CD14-positive monocyte (primary cell): ENCODE data around the gene CTRB1. TPM values are rescaled to one million over a fixed set of nuclear protein-coding genes. Genes with fewer than 3 reads are reported as not detected.

ENCODE experiments used
- DNase-seq, 3 donors: peaks; one replicate each; pipeline ENCODE4 v3.0.0-alpha.2; 2011 to 2022
- H2AFZ ChIP-seq: 2 replicates; pipeline ENCODE4 v1.6.0; 2012; ENCODE audit warnings: mild to moderate bottlenecking, low read depth, low read length, inconsistent platforms; ENCODE audit not compliant: insufficient read depth, poor library complexity, severe bottlenecking
- H3K27ac ChIP-seq, 2 donors: 1 replicate in 1 of 2; 2 replicates in 1 of 2; pipeline ENCODE4 v1.5.1; 2012 to 2013; ENCODE audit warnings: low read length in 2 of 2, control low read depth in 1 of 2, inconsistent platforms in 1 of 2, low read depth in 1 of 2, mild to moderate bottlenecking in 1 of 2
- H3K27me3 ChIP-seq, 2 donors: one replicate each; pipeline versions ENCODE4 v1.6.0 to v1.6.1; 2011 to 2013; ENCODE audit warnings: low read length in 2 of 2; ENCODE audit not compliant: control insufficient read depth in 2 of 2, insufficient read depth in 2 of 2
- H3K36me3 ChIP-seq, 2 donors: replicated peaks in 1 of 2; 1 replicate in 1 of 2; 2 replicates in 1 of 2; pipeline versions ENCODE4 v1.5.1 to v1.6.1; 2012 to 2013; ENCODE audit warnings: low read length in 2 of 2, control low read depth in 1 of 2, inconsistent platforms in 1 of 2, mild to moderate bottlenecking in 1 of 2; ENCODE audit not compliant: insufficient read depth in 2 of 2, control insufficient read depth in 1 of 2
- H3K4me1 ChIP-seq, 2 donors: 1 replicate in 1 of 2; 2 replicates in 1 of 2; pipeline versions ENCODE4 v1.5.1 to v1.6.1; 2012 to 2013; ENCODE audit warnings: low read length in 2 of 2, control low read depth in 1 of 2, inconsistent platforms in 1 of 2, mild to moderate bottlenecking in 1 of 2, moderate library complexity in 1 of 2; ENCODE audit not compliant: insufficient read depth in 2 of 2, control insufficient read depth in 1 of 2
- H3K4me2 ChIP-seq: replicated peaks from 2 replicates; pipeline ENCODE3; 2012; ENCODE audit warnings: low read length, moderate library complexity, mild to moderate bottlenecking; ENCODE audit not compliant: poor library complexity, severe bottlenecking; ENCODE audit errors: extremely low read depth
- H3K4me3 ChIP-seq, 3 experiments: fragments of 200-600 bp in 1 of 3; sonication (generic) in 1 of 3; replicated peaks in 1 of 3; 1 replicate in 2 of 3; 2 replicates in 1 of 3; pipeline ENCODE4 v1.5.1; 2011 to 2013; ENCODE audit warnings: low read length in 3 of 3, mild to moderate bottlenecking in 3 of 3, control low read depth in 2 of 3, low read depth in 2 of 3, inconsistent platforms in 1 of 3, moderate library complexity in 1 of 3
- H3K79me2 ChIP-seq: 2 replicates; pipeline ENCODE4 v1.6.0; 2012; ENCODE audit warnings: mild to moderate bottlenecking, control low read depth, inconsistent platforms, low read length, moderate library complexity; ENCODE audit not compliant: insufficient read depth
- H3K9ac ChIP-seq: 2 replicates; pipeline ENCODE4 v1.6.0; 2017; ENCODE audit warnings: low read length, mild to moderate bottlenecking; ENCODE audit not compliant: insufficient read depth, poor library complexity, severe bottlenecking
- H3K9me3 ChIP-seq, 2 donors: replicated peaks in 1 of 2; 1 replicate in 1 of 2; 2 replicates in 1 of 2; pipeline versions ENCODE4 v1.5.1 to v1.6.1; 2012 to 2013; ENCODE audit warnings: low read length in 2 of 2, control low read depth in 1 of 2; ENCODE audit not compliant: control insufficient read depth in 1 of 2, insufficient read depth in 1 of 2
- H4K20me1 ChIP-seq: 2 replicates; pipeline ENCODE4 v1.6.0; 2012; ENCODE audit warnings: mild to moderate bottlenecking, low read length, control low read depth, moderate library complexity; ENCODE audit not compliant: insufficient read depth
- H3K27ac Mint-ChIP-seq, 7 donors: one replicate each; pipeline ENCODE4 v1.8.0; 2020; ENCODE audit warnings: mild to moderate bottlenecking in 7 of 7, mixed read lengths in 7 of 7, moderate library complexity in 6 of 7, inconsistent platforms in 2 of 7
- H3K27me3 Mint-ChIP-seq, 3 donors: one replicate each; pipeline ENCODE4 v1.8.0; 2021 to 2022; ENCODE audit warnings: low read depth in 3 of 3, mild to moderate bottlenecking in 3 of 3, mixed read lengths in 3 of 3, moderate library complexity in 3 of 3, inconsistent platforms in 1 of 3
- H3K36me3 Mint-ChIP-seq, 2 donors: one replicate each; pipeline ENCODE4 v1.8.0; 2020; ENCODE audit warnings: mixed read lengths in 2 of 2, inconsistent platforms in 1 of 2, mild to moderate bottlenecking in 1 of 2
- H3K4me1 Mint-ChIP-seq: one replicate; pipeline ENCODE4 v1.8.0; 2020; ENCODE audit warnings: mild to moderate bottlenecking, mixed read lengths
- H3K4me3 Mint-ChIP-seq, 2 donors: one replicate each; pipeline ENCODE4 v1.8.0; 2020; ENCODE audit warnings: mild to moderate bottlenecking in 2 of 2, mixed read lengths in 2 of 2, moderate library complexity in 1 of 2
- H3K9me3 Mint-ChIP-seq, 7 donors: one replicate each; pipeline ENCODE4 v1.8.0; 2020 to 2022; ENCODE audit warnings: mixed read lengths in 7 of 7, mild to moderate bottlenecking in 6 of 7, moderate library complexity in 6 of 7, inconsistent platforms in 2 of 7
- WGBS: methylation state at CpG from one replicate; pipeline ENCODE4 v1.1.5; 2013; ENCODE audit warnings: missing lambda C conversion rate; ENCODE audit not compliant: insufficient coverage; 5-methylcytosine and 5-hydroxymethylcytosine counted together
- intact Hi-C, 2 donors: fragments of 100-400 bp; cut with micrococcal nuclease; formaldehyde crosslinking; loops; one replicate each; pipeline versions ENCODE4 v1.15.0 to v1.15.1; 2023
- polyA plus RNA-seq, 3 donors: library from polyadenylated mRNA; depleted of rRNA in 1 of 3; unstranded in 2 of 3; stranded (reverse) in 1 of 3; fragments of 300-500 nt in 2 of 3; fragments of >200 nt in 1 of 3; fragmentation: Illumina TruSeq in 2 of 3; gene quantifications; 1 replicate in 2 of 3; 2 replicates in 1 of 3; pipeline ENCODE4 v1.2.3, GENCODE V29; 2012 to 2021
- TF ChIP-seq, protein P1 (sequence below): fragments of 200-600 bp; IDR thresholded peaks from one replicate; pipeline ENCODE4 v1.8.0; 2022; ENCODE audit warnings: antibody characterized with exemption, mild to moderate bottlenecking

The CTRB1 gene
- polyA plus RNA-seq, 3 donors, result not detected

DNA sequence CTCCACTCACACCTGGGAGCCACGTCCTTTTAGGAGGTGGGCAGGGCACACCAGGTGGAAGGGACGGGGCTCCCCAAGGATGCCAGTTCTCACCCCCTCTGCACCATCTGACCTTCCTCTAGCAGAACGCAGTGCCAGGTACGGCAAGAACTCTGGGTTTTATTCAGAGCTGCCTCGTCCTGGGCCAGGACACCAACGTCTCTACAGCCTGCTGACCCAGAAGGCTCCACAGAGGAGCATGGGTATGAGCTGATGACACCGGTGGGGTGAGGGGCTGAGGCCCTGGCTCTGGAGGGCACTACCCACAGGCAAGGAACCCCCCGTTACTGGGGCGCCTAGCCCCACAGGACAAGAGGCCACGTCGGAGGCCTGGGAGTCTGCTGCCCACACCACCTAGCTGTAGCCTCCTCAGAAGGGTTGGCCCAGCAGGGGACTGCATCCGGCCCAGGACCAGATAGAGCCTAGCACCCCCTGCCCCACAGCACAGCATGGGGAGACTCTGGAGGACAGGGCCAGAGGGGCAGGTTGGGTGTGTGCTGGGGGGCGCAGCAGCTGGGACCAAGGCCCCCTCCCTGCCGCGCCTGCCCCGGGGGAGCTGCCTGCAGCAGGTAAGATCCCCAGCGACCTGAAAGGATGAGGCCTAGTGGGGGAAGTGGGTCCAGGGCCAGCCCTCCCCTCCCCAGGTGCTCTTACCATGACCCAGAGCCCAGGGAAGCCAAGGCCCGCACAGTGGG, 18.8 kb downstream of the CTRB1 start:
- Histone ChIP-seq H3K4me2 (no peak overlapping the region), H3K27ac (no peak overlapping the region), H4K20me1 (no peaks in the 10 kb centered on the region), H3K36me3 (no peaks in the 10 kb centered on the region), H3K4me3 (no peak overlapping the region), H3K79me2 (no peaks in the 10 kb centered on the region), H3K27me3 (peaks cover 3 to 85% of the 10 kb centered on the region in 2 donors), H3K4me1 (no peaks in the 10 kb centered on the region), H3K9ac (no peak overlapping the region), H3K9me3 (no peaks in the 10 kb centered on the region), H2AFZ (no peak overlapping the region)
- H3K36me3 Mint-ChIP-seq, result no peaks in the 10 kb centered on the region
- no peak for DNase-seq
- no peaks in the 10 kb centered on the region for H3K4me1 Mint-ChIP-seq
- WGBS, result 100% methylated on average over 7 of the region's 18 CpGs
- TF ChIP-seq, protein P1, sequence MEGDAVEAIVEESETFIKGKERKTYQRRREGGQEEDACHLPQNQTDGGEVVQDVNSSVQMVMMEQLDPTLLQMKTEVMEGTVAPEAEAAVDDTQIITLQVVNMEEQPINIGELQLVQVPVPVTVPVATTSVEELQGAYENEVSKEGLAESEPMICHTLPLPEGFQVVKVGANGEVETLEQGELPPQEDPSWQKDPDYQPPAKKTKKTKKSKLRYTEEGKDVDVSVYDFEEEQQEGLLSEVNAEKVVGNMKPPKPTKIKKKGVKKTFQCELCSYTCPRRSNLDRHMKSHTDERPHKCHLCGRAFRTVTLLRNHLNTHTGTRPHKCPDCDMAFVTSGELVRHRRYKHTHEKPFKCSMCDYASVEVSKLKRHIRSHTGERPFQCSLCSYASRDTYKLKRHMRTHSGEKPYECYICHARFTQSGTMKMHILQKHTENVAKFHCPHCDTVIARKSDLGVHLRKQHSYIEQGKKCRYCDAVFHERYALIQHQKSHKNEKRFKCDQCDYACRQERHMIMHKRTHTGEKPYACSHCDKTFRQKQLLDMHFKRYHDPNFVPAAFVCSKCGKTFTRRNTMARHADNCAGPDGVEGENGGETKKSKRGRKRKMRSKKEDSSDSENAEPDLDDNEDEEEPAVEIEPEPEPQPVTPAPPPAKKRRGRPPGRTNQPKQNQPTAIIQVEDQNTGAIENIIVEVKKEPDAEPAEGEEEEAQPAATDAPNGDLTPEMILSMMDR, result no peak
- peaks cover 54 to 99% (median 73%) of the 10 kb centered on the region in 3 donors for H3K27me3 Mint-ChIP-seq
- intact Hi-C loops, result loop anchor here in 1 of 2 donors (10.0 kb wide), 1 partner anchor 527 kb away; no protein-coding TSS in a partner anchor
- H3K27ac Mint-ChIP-seq, result no peak overlapping the region
- H3K9me3 Mint-ChIP-seq, result peaks cover 0 to 11% (median 0%) of the 10 kb centered on the region in 7 donors
- H3K4me3 Mint-ChIP-seq, result peak overlapping the region in 1 of 2 donors; percentile 39

DNA sequence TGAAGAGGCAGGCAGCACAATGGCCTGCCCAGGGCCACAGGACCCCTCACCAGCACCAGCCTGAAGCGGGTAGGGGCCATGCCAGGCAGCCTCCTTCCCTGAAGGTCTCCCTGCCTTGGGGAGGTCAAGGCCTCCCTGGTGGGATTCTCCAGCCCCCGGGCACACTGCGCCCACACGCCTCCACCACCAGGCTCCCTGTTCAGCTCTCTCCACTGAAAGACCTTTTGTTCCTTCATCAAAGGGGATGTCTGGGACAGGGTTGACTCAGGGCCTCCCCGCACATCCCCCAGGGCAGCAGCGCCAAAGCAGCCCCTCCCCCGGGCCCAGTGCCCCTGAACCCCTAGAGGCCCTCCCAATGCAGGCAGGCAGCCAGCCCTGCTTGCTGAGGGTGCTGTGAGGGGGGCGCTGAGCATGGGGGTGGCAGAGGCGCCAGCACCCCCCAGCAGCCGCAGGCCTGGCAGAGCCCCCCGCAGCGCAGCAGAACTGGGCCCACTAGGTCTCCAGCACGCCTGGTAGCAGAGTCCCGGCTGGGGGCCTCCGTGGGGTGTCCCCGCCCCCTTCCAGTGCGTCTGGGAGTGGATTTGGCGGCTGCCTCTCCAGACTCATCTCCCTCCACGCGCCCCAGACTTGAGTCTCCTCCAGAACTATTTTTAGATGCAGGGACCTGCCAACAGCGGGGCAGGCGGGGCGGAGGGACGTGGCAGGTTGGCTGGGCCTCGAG, 19.5 kb downstream of the CTRB1 start:
- H3K4me2 ChIP-seq, result no peak overlapping the region
- Mint-ChIP-seq H3K27ac (no peak overlapping the region), H3K27me3 (peaks cover 54 to 99% (median 73%) of the 10 kb centered on the region in 3 donors), H3K4me1 (no peaks in the 10 kb centered on the region), H3K4me3 (no peak overlapping the region), H3K36me3 (no peaks in the 10 kb centered on the region), H3K9me3 (peaks cover 0 to 14% (median 1%) of the 10 kb centered on the region in 7 donors)
- no peak overlapping the region for H3K9ac ChIP-seq
- H4K20me1 ChIP-seq, result no peaks in the 10 kb centered on the region
- peaks cover 2 to 84% of the 10 kb centered on the region in 2 donors for H3K27me3 ChIP-seq
- H3K9me3 ChIP-seq, result no peaks in the 10 kb centered on the region
- no peak overlapping the region for H2AFZ ChIP-seq
- no peak overlapping the region for H3K27ac ChIP-seq
- no peaks in the 10 kb centered on the region for H3K4me1 ChIP-seq
- no peak for DNase-seq
- TF ChIP-seq, protein P1, result no peak
- 73% methylated on average over 21 of the region's 25 CpGs for WGBS
- no peaks in the 10 kb centered on the region for H3K36me3 ChIP-seq
- intact Hi-C loops, result loop anchor here in 1 of 2 donors (10.0 kb wide), 1 partner anchor 527 kb away; no protein-coding TSS in a partner anchor
- H3K79me2 ChIP-seq, result no peaks in the 10 kb centered on the region
- no peak overlapping the region for H3K4me3 ChIP-seq
